Dermis blood vessel endothelial cell (primary cell): ENCODE data around the gene TXNRD2. TPM values are rescaled to one million over a fixed set of nuclear protein-coding genes. Genes with fewer than 3 reads are reported as not detected.

Experiments
- DNase-seq: peaks from one replicate; pipeline ENCODE4 v3.0.0; 2010
- total RNA-seq: library from RNA; depleted of rRNA; stranded (reverse); fragments of >200 nt; gene quantifications from 2 replicates; pipeline ENCODE4 v1.2.3, GENCODE V29; 2014

The TXNRD2 gene
- total RNA-seq, 1 donor from 2014 or later, result 81.9 TPM

DNA sequence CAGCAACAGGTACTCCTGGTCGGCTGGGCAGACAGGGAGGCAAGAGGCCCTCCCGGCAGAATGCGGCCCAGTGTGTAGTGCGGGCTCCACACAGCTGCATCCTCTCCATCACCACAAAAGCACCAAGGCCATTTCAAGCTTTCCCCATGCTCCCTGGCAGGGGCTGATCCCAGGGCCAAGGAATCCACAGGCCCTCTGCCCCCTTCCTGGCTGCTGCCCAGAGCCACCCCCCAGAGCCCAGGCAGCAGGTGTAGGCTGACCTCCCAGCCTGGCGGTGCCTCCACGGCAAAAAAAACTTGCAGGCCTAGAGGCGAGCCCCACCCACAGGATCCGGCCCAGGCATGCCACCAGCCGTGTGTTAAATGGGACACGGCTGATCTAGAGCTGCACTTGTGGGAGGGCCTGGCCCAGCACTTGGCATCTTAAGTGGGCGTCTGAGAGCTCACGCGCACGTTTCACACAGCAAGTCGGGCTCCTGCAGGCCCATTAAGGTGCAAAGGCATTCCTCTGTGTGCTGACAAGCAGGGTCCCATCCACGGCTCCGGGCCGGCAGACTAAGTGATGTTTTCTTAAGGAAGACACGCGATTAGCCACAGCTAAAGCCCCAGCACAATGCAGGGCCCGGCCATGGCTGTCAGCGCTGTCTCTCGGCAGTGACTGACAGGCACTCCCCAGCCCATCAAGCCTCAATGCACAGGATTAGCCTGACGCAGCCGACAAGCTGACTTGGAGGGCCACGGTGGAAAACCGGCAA lies 67.1 kb downstream of the TXNRD2 start:
- peak; percentile 64 for DNase-seq

- DNase-seq, result peak; percentile 8
Observed at GRCh38 chr22:19873960-19874306, 67.7 kb downstream of the TXNRD2 start.

- DNase-seq, result peak; percentile 24
Observed at GRCh38 chr22:19873138-19873959, 68.3 kb downstream of the TXNRD2 start.

GRCh38 chr22:19872779-19873137 lies 68.9 kb downstream of the TXNRD2 start:
- DNase-seq, result no peak

GRCh38 chr22:19871845-19872778 lies 69.5 kb downstream of the TXNRD2 start:
- no peak for DNase-seq

- no peak for DNase-seq
Observed at GRCh38 chr22:19871023-19871844, 70.4 kb downstream of the TXNRD2 start.

DNA sequence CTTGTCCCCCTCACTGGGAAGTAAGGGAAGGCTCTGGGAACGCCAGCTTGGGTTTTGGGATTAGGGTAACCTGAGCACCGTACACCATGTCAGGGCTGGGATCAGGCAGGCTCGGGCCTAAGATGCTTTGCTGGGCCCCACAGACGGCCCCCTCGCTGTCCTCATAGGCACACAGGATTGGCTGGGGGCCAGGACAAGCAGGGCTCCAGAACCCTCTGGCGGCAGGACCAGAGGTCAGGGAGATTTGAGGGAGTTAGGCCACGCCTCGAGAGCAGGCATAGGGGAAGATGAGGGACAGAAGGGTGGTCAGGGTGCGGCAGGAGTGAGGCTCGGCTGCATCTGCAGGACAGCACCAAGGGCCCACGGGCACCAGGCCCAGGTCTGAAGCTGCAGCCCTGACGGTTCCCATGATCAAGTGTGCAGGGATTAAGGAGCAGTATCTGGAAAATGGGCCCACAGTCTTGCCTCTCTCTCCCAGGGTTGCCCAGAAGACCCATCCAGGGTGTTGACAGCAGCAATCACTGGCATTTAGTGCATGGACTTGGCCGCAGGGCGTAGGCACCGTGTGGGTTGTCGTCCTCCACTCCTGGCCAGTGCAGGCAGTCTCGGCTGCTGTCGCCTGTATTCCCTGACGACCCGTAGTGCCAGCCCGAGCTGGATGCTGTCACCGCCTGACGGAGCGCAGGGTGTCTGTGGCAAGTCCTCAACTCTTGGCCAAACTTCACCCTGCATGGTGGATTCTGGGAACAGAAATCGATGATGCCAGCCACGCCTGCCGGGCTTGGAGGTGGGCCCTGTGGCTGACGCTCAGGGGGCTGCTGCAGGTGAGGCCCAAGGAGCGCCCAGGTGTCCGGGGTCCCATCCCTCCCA lies 71.2 kb downstream of the TXNRD2 start:
- DNase-seq, result no peak

- no peak for DNase-seq
Observed at GRCh38 chr22:19869497-19870152, 72.0 kb downstream of the TXNRD2 start.

DNA sequence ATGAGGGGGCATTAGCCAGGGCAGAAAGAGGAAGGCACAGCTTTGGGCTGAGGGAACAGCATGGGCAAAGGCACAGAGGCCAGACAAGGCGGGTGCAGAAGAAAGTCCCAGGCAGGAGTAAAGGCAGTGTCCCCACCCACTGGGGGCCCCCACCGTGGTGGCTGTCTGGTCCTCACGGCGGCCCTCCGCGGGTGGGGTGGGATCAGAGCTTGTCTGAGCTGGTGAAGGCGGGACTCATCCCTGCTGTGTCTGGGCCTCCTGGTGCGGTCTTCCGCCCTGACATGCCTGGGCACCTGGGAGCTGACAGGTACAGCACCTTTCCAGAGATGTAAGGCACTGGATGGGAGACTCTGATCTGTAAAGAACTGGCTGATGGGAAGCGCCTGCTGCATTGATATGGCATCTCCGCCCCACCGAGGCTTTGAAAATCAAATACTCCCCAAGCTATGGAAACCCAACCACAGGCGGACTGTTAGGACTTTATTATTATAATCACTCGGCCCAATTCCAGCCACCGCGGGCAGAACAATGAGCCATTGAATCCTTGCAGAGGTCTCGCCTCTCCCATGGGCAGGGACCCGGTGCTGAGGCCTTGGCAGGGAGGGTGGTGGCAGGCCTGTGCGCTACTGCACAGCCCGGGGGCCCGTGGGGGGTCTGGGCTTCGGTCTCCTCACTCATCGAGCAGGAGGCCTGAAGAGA lies 72.7 kb downstream of the TXNRD2 start:
- no peak for DNase-seq

DNA sequence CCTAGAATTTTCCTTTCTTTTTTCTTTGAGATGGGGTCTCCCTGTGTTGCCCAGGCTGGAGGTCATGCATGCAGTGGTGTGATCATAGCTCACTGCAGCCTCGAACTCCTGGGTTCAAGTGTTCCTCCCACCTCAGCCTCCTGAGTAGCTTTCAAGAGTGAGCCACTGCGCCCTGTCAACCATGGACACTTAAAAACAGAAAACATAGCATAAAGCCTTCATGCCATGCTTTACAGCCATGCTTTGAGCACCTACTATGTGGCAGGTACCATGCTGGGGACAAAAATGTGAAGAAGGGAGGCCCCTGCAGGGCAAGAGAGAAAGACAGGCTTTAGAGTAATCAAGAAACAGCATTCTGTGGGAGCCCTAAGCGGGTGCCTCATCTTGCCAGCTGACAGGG lies 73.3 kb downstream of the TXNRD2 start:
- no peak for DNase-seq

- DNase-seq, result no peak
Observed at GRCh38 chr22:19867617-19868016, 74.0 kb downstream of the TXNRD2 start.

GRCh38 chr22:19866665-19867009 lies 75.0 kb downstream of the TXNRD2 start:
- no peak for DNase-seq

DNA sequence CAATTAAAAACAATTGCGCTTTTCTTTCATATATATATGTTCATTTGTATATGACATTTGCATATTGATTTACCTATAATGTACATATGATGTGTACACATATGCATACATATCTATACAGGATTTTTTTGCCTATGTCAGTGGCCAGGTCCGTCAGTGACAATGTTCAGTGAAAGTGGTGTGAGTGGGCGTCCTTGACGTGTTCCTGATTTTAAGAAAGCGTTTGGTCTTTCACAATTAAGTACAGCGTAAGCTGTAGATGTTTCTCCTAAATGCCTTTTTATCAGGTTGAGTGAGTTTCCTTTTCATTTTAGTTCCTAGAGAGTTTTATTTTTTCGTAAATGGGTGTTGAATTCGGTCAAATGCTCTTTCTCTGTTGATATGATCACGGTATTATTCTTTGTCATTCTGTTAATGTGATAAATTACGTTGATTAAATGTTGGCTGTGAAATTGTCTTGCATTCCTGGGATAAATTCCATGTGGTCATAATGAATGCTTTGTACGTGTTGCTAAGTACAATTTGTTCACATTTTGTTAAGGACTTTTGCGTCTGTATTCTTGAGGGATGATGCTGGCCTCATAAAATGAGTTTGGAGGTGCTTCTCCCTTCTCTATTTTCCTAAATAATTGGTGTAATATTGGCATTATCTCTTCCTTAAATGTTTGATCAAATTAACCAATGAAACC lies 76.3 kb downstream of the TXNRD2 start:
- DNase-seq, result no peak

DNA sequence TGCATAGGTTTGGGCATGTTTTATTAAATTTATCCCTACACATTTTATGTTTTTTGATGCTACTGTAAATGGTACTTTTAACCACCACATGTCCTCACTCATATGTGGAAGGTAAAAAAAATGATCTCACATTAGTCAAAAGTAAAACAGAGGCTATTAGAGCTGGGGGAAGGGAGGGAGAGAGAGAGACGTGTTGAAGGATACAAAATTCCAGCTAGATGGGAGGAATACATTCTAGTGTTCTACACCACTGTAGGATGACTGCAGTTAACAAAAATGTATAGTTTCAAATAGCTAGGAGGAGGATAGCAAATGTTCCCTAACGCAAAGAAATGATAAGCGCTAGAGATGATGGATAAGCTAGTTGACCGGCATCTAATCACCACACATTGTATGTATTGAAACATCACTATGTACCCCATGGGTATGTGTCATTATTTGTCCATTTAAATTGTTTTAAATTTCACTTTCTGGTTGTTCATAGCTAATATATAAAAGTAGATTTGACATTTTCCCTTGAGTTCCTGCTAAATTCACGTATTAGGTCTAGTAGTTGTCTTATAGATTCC lies 77.0 kb downstream of the TXNRD2 start:
- DNase-seq, result no peak

DNA sequence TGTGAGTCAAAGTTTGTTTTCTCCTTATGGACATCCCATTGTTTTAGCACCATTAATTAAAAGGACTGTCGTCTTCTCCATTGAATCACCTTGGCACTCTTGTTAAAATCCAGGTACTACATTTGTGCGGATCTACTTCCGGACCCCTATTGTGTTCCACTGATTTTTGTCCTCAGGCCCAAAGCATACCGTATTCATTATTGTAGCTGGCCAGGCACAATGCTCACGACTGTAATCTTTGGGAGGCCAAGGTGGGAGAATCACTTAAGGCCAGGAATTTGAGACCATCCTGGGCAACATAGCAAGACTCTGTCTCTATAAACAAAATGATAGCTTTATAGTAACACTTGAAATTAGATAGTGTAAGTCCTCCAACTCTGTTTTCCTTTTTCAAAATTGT lies 78.0 kb downstream of the TXNRD2 start:
- DNase-seq, result no peak

- no peak for DNase-seq
Observed at GRCh38 chr22:19862619-19863246, 78.9 kb downstream of the TXNRD2 start.

DNA sequence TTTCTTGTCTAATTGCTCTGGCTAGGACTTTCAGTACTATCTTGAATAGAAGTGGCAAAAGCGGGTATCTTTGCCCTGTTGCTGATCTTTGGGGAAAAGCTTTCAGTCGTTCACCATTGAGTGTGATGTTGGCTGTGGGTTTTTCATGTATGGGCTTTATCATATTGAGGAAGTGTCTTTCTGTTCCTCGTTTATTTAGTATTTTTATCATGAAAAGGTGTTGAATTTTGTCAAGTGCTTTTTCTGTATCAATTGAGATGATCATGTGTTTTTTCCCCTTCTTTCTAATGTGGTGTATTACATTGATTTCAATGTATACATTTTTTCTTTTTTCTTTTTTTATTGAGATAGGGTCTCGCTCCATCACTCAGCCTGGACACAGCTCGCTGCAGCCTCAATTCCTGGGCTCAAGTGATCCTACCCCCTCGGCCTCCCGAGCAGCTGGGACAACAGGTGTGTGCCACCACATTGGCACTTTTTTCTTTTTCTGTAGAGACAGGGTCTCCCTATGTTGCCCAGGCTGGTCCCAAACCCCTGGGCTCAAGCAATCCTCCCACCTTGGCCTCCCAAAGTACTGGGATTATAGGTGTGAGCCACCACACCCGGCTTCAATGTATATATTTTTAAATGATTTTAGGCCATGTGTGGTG lies 81.6 kb downstream of the TXNRD2 start:
- no peak for DNase-seq

- no peak for DNase-seq
Observed at GRCh38 chr22:19857382-19857781, 84.2 kb downstream of the TXNRD2 start.
